ENCODE measurements around the gene MRTFA. TPM values are rescaled to one million over a fixed set of nuclear protein-coding genes. Genes with fewer than 3 reads are reported as not detected.

MRTFA gene
- total and polyA plus RNA-seq, 2 of the 13 experiments (the other 11 are each of a cell fraction or from before 2014, with no cell fraction given) = 2.4 to 8.2 TPM

DNA sequence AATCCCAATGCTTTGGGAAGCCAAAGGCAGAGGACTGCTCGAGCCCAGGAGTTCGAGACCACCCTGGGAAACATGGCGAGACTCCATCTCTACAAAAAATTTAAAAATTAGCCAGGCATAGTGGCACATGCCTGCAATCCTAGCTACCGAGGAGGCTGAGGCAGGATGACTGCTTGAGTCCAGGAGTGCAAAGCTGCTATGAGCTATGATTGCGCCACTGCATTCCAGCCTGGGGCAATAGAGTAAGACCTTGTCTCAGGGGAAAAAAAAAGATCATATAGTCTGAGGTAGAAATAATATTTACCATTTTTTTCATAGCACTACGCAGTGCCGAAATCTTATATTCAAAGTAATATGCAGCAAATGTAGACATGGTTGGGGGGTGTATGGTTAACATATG, 47.8 kb downstream of the MRTFA start (continued):
- TF ChIP-seq REL (CRISPR knock-in tag; conservative IDR thresholded peaks at IDR 0.05) (no peak), HMG20A (CRISPR knock-in tag; IDR thresholded peaks at IDR 0.05; ENCODE audit: borderline replicate concordance) (peak; percentile 57), ZNF557 (CRISPR knock-in tag; IDR thresholded peaks at IDR 0.05) (no peak), ZMYM4 (CRISPR knock-in tag; IDR thresholded peaks at IDR 0.05) (peak; percentile 69), TBP (CRISPR knock-in tag; IDR thresholded peaks at IDR 0.05) (no peak), MTF2 (CRISPR knock-in tag; IDR thresholded peaks at IDR 0.05; ENCODE audit: borderline replicate concordance) (no peak), ZNF570 (CRISPR knock-in tag; IDR thresholded peaks at IDR 0.05; ENCODE audit: borderline replicate concordance) (no peak), SNRNP70 (IDR thresholded peaks at IDR 0.05; ENCODE audit: low read depth, low read length) (no peak), ZNF232 (CRISPR knock-in tag; IDR thresholded peaks at IDR 0.05; ENCODE audit: borderline replicate concordance) (no peak), ZBTB3 (CRISPR knock-in tag; IDR thresholded peaks at IDR 0.05; ENCODE audit: borderline replicate concordance, low read depth) (no peak), CENPX (CRISPR knock-in tag; IDR thresholded peaks at IDR 0.05) (no peak), ZNF333 (CRISPR knock-in tag; IDR thresholded peaks at IDR 0.05; ENCODE audit: borderline replicate concordance) (no peak), ZNF20 (CRISPR knock-in tag; IDR thresholded peaks at IDR 0.05) (no peak), MEF2D (CRISPR knock-in tag; IDR thresholded peaks at IDR 0.05) (no peak), ZNF709 (CRISPR knock-in tag; IDR thresholded peaks at IDR 0.05) (no peak), SAP130 (CRISPR knock-in tag; IDR thresholded peaks at IDR 0.05; ENCODE audit: low read depth) (peak; percentile 74), SRSF1 (optimal IDR thresholded peaks at IDR 0.05; ENCODE audit: low read depth, low read length) (no peak)
- TF ChIP-seq, protein P1, sequence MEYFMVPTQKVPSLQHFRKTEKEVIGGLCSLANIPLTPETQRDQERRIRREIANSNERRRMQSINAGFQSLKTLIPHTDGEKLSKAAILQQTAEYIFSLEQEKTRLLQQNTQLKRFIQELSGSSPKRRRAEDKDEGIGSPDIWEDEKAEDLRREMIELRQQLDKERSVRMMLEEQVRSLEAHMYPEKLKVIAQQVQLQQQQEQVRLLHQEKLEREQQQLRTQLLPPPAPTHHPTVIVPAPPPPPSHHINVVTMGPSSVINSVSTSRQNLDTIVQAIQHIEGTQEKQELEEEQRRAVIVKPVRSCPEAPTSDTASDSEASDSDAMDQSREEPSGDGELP (IDR thresholded peaks at IDR 0.05; ENCODE audit: borderline replicate concordance, low read depth) = no peak
- TF ChIP-seq, protein P2, sequence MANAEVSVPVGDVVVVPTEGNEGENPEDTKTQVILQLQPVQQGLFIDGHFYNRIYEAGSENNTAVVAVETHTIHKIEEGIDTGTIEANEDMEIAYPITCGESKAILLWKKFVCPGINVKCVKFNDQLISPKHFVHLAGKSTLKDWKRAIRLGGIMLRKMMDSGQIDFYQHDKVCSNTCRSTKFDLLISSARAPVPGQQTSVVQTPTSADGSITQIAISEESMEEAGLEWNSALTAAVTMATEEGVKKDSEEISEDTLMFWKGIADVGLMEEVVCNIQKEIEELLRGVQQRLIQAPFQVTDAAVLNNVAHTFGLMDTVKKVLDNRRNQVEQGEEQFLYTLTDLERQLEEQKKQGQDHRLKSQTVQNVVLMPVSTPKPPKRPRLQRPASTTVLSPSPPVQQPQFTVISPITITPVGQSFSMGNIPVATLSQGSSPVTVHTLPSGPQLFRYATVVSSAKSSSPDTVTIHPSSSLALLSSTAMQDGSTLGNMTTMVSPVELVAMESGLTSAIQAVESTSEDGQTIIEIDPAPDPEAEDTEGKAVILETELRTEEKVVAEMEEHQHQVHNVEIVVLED (CRISPR knock-in tag; IDR thresholded peaks at IDR 0.05; ENCODE audit: borderline replicate concordance) = no peak
- TF ChIP-seq, protein P3, sequence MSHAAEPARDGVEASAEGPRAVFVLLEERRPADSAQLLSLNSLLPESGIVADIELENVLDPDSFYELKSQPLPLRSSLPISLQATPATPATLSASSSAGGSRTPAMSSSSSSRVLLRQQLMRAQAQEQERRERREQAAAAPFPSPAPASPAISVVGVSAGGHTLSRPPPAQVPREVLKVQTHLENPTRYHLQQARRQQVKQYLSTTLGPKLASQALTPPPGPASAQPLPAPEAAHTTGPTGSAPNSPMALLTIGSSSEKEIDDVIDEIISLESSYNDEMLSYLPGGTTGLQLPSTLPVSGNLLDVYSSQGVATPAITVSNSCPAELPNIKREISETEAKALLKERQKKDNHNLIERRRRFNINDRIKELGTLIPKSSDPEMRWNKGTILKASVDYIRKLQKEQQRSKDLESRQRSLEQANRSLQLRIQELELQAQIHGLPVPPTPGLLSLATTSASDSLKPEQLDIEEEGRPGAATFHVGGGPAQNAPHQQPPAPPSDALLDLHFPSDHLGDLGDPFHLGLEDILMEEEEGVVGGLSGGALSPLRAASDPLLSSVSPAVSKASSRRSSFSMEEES (CRISPR knock-in tag; IDR thresholded peaks at IDR 0.05) = no peak
- TF ChIP-seq, protein P4, sequence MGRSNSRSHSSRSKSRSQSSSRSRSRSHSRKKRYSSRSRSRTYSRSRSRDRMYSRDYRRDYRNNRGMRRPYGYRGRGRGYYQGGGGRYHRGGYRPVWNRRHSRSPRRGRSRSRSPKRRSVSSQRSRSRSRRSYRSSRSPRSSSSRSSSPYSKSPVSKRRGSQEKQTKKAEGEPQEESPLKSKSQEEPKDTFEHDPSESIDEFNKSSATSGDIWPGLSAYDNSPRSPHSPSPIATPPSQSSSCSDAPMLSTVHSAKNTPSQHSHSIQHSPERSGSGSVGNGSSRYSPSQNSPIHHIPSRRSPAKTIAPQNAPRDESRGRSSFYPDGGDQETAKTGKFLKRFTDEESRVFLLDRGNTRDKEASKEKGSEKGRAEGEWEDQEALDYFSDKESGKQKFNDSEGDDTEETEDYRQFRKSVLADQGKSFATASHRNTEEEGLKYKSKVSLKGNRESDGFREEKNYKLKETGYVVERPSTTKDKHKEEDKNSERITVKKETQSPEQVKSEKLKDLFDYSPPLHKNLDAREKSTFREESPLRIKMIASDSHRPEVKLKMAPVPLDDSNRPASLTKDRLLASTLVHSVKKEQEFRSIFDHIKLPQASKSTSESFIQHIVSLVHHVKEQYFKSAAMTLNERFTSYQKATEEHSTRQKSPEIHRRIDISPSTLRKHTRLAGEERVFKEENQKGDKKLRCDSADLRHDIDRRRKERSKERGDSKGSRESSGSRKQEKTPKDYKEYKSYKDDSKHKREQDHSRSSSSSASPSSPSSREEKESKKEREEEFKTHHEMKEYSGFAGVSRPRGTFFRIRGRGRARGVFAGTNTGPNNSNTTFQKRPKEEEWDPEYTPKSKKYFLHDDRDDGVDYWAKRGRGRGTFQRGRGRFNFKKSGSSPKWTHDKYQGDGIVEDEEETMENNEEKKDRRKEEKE (IDR thresholded peaks at IDR 0.05) = no peak
- TF ChIP-seq, protein P5, sequence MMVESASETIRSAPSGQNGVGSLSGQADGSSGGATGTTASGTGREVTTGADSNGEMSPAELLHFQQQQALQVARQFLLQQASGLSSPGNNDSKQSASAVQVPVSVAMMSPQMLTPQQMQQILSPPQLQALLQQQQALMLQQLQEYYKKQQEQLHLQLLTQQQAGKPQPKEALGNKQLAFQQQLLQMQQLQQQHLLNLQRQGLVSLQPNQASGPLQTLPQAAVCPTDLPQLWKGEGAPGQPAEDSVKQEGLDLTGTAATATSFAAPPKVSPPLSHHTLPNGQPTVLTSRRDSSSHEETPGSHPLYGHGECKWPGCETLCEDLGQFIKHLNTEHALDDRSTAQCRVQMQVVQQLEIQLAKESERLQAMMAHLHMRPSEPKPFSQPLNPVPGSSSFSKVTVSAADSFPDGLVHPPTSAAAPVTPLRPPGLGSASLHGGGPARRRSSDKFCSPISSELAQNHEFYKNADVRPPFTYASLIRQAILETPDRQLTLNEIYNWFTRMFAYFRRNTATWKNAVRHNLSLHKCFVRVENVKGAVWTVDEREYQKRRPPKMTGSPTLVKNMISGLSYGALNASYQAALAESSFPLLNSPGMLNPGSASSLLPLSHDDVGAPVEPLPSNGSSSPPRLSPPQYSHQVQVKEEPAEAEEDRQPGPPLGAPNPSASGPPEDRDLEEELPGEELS (CRISPR knock-in tag; IDR thresholded peaks at IDR 0.05) = peak; percentile 60; the same call in 1 of the 2 replicates

Measured in HepG2 (cell line).